ENCODE measurements around the gene EYA4. TPM values are rescaled to one million over a fixed set of nuclear protein-coding genes. Genes with fewer than 3 reads are reported as not detected.

Gene EYA4
- total RNA-seq, 3 donors from 2014 or later = not detected

DNA sequence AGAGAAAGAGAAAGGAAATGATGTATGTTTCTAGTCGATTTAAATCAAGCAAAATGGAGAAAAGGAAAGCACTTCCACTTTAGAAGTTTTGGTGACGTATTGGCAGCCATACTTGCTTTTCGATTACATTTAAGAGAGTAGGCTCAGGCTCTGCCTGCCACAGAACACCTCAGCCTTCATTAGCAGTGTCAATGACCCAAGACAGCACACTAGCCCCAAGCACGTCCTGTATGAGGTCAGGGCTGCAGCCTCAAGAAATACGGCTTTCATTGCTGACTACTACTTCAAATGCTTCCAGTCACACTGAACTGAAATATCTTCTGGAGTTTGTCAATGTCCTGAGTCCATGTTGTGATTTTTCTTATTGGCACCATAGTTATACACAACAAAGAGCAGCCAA lies 285.3 kb downstream of the EYA4 start:
- Mint-ChIP-seq H3K9me3 (peaks cover 5% of the 10 kb centered on the region), H3K36me3 (ENCODE audit: insufficient read depth) (no peaks in the 10 kb centered on the region), H3K4me1 (ENCODE audit: low read depth) (no peaks in the 10 kb centered on the region), H3K4me3 (no peak overlapping the region), H3K27me3 (ENCODE audit: low read depth) (peaks cover 2% of the 10 kb centered on the region)
- ATAC-seq = no peak
- DNase-seq = no peak

DNA sequence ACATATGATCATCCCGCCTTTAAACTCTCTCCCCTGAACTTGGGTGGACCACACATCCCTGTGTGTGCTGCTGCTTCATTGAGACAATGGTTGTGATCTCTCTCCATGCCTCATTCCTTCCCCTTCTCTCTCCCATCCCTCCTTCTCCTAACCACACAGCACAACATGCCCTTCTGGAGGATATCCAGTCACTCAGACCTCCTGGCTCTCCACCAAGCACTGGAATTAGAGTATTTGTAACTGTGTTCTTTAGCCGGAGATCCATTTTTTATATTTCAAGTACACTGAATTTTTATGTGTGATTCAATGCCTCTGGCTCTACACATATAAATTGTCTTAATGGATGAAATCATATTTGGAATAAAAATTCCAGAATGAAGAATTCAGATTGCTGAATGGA lies 287.4 kb downstream of the EYA4 start:
- H3K9me3 Mint-ChIP-seq = no peaks in the 10 kb centered on the region
- H3K4me1 Mint-ChIP-seq (ENCODE audit: low read depth) = no peaks in the 10 kb centered on the region
- H3K36me3 Mint-ChIP-seq (ENCODE audit: insufficient read depth) = no peaks in the 10 kb centered on the region
- peaks cover 2% of the 10 kb centered on the region for H3K27me3 Mint-ChIP-seq (ENCODE audit: low read depth)
- ATAC-seq (no peak), DNase-seq (no peak)
- no peak overlapping the region for H3K4me3 Mint-ChIP-seq

DNA sequence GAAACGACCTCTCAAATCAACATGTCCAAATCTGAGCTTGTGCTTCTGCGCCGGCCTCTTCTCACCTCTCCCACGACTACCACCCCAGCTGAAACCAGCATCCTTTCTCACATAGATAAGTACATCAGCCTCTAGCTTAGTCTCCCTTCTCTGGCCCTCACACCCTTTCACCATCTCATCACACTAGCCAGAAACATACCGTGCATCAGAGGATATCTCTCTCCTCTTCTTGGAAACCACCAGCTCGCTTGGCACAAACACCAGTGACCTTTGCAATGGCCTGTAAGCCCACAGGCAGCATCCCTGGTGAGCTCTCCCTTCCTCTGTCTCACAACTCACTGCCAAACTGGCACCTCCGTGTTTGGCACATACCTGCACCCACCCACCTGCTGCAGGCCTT lies 291.8 kb downstream of the EYA4 start:
- H3K9me3 Mint-ChIP-seq = no peaks in the 10 kb centered on the region
- H3K36me3 Mint-ChIP-seq (ENCODE audit: insufficient read depth) = no peaks in the 10 kb centered on the region
- peaks cover 2% of the 10 kb centered on the region for H3K27me3 Mint-ChIP-seq (ENCODE audit: low read depth)
- no peak for ATAC-seq
- no peaks in the 10 kb centered on the region for H3K4me1 Mint-ChIP-seq (ENCODE audit: low read depth)
- DNase-seq = no peak
- no peak overlapping the region for H3K4me3 Mint-ChIP-seq

DNA sequence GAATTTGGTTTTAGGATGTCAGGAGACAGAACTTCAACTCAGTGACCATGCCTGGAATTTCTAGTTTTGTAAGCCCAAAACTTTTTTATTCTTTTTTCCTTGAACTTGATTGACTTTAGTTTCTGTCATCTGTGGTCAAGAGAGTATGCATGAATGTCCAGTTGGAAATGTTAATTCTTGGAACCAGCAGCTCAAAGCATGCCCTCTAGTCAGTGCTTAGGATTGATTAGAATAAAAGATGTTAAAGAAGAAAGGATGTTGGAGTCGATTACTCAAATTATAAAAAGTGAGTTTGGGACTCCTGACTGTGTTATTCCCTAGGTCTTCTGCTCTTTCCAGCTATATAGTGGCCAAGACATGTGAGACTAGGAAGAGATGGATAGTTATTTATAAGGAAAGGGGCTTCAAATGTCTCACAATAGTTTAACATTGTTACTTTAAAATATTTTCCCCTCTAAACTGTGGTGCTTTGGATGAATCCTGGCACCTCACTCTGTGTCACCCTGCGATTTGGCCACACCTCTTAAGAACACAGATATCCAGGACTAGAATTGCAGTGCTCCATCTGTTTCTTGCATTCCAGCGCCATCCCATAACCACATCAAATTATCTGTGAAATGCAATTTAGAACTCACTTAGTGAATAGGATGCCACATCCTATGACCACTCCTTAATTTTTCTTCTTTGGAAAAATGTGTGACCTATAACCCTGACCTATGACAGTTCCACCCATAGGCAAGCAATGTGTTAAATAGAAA lies 298.5 kb downstream of the EYA4 start:
- H3K27me3 Mint-ChIP-seq (ENCODE audit: low read depth) = peaks cover 7% of the 10 kb centered on the region
- no peaks in the 10 kb centered on the region for H3K9me3 Mint-ChIP-seq
- no peaks in the 10 kb centered on the region for H3K4me1 Mint-ChIP-seq (ENCODE audit: low read depth)
- no peak for ATAC-seq
- DNase-seq = no peak
- no peak overlapping the region for H3K4me3 Mint-ChIP-seq
- no peaks in the 10 kb centered on the region for H3K36me3 Mint-ChIP-seq (ENCODE audit: insufficient read depth)

DNA sequence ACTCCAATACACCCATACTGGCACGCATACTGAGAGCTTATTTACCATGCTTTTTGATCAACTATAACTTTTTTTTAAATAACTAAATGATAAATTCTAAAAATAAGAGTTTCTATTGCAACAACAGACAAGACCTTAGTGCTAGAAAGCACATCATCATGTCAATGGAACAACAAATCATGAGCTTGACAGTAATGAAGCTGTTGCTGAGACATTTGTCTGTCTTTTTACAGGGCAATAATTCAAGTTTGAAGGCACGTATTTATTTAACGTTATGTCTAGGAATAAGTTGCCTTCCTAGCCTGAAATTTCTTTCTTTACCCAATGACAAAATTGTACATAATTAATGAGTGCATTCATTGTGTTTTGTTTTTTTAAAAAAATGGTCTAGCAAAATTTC lies 299.2 kb downstream of the EYA4 start:
- ATAC-seq = no peak
- Mint-ChIP-seq H3K27me3 (ENCODE audit: low read depth) (peaks cover 7% of the 10 kb centered on the region), H3K4me3 (no peak overlapping the region), H3K4me1 (ENCODE audit: low read depth) (no peaks in the 10 kb centered on the region), H3K9me3 (no peaks in the 10 kb centered on the region), H3K36me3 (ENCODE audit: insufficient read depth) (no peaks in the 10 kb centered on the region)
- DNase-seq = no peak

DNA sequence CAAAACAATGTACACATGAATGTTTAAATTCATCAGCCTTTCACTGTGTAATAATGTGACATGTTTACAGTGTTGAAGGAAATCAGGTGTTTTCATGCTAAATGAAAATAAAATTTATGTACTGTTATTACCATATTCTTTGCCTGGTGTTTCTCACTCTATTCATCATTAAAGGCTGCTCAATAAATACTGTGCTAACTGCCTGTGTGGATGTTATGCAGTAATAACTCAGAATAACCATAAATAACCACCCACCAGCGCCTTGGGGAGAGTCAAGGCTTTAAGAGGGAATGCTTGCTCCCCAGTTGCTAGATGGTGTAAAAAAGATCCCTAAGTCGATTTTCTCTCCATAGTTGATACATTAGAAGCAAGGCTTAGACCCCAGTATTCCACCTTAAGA lies 299.9 kb downstream of the EYA4 start:
- no peak for DNase-seq
- Mint-ChIP-seq H3K27me3 (ENCODE audit: low read depth) (peaks cover 7% of the 10 kb centered on the region), H3K9me3 (no peaks in the 10 kb centered on the region), H3K36me3 (ENCODE audit: insufficient read depth) (no peaks in the 10 kb centered on the region), H3K4me3 (no peak overlapping the region), H3K4me1 (ENCODE audit: low read depth) (no peaks in the 10 kb centered on the region)
- no peak for ATAC-seq

DNA sequence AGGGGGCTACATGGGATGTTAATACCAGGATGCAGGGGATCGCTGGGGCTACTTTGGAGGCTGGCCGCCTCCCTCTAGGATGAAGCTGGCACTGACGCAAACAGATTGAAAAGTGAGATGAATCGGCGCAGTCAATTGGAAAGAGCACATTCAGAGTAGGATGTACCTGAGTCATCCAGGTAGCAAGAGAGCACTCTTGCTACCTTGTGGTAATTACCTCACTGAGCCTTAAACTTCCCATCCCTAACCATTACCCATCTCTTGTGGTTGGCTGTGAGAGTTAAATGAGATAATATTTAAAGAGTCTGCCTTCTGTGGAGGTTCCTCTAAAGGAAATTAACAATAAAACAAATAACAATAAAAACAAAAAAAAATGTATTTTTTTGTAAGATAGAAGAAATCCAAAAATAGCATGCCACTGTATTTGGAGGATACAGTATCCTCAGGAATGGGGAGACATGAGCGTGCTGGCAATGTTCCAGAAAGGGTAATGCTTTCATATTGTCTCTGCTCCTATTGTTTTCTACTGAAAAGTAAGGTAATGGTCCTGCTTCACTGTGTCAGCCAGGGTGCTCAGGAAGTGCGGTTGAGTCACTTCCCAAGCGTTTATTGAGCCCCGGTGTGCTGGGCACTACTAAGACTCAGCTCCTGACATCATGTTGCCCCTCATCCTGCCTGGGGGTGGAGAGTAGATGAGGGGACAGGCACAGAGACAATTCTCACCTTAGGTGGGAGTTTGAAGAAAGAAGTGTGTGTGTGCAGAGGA lies 301.1 kb downstream of the EYA4 start:
- no peaks in the 10 kb centered on the region for H3K9me3 Mint-ChIP-seq
- peak in 1 of 2 donors; percentile 38 for ATAC-seq
- DNase-seq = no peak
- no peak overlapping the region for H3K4me3 Mint-ChIP-seq
- peaks cover 7% of the 10 kb centered on the region for H3K27me3 Mint-ChIP-seq (ENCODE audit: low read depth)
- no peaks in the 10 kb centered on the region for H3K36me3 Mint-ChIP-seq (ENCODE audit: insufficient read depth)
- no peaks in the 10 kb centered on the region for H3K4me1 Mint-ChIP-seq (ENCODE audit: low read depth)

DNA sequence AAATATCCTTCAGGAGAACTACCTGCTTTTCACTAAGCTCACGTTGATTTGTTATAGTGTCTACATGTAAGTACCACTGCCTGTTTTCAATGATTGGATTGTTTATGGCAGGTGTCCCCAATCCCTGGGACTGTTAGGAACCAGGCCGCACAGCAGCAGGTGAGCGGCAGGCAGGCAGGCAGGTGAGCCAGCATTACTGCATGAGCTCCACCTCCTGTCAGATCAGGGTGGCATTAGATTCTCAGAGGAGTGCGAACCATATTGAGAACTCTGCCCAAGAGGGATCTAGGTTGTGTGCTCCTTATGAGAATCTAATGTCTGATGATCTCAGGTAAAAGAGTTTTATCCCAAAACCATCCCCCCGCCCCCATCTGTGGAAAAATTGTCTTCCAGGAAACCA lies 303.3 kb downstream of the EYA4 start:
- Mint-ChIP-seq H3K4me1 (ENCODE audit: low read depth) (no peaks in the 10 kb centered on the region), H3K9me3 (no peaks in the 10 kb centered on the region), H3K36me3 (ENCODE audit: insufficient read depth) (no peaks in the 10 kb centered on the region), H3K4me3 (no peak overlapping the region), H3K27me3 (ENCODE audit: low read depth) (peaks cover 7% of the 10 kb centered on the region)
- ATAC-seq (no peak), DNase-seq (no peak)

DNA sequence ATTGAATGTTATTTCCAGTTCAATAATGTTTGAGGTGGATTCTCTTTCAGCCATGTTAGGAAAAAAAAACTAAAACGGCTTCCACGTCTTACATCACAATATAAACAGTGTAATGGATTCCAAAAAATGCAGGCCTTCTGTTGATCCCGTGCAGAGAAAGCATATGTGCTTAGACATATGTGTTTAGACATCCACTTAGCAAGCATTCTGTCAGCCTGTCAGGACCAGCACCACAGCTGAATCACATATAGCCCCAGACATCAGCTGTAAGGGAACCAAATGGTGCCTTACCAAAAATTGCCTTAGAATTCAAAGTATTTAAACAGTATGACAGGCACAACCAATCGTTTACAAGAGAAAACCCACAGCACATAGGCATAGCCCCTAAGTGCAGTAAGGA lies 304.9 kb downstream of the EYA4 start:
- H3K4me3 Mint-ChIP-seq = no peak overlapping the region
- H3K36me3 Mint-ChIP-seq (ENCODE audit: insufficient read depth) = no peaks in the 10 kb centered on the region
- peaks cover 7% of the 10 kb centered on the region for H3K27me3 Mint-ChIP-seq (ENCODE audit: low read depth)
- no peak for ATAC-seq
- H3K9me3 Mint-ChIP-seq = no peaks in the 10 kb centered on the region
- H3K4me1 Mint-ChIP-seq (ENCODE audit: low read depth) = no peaks in the 10 kb centered on the region
- no peak for DNase-seq

DNA sequence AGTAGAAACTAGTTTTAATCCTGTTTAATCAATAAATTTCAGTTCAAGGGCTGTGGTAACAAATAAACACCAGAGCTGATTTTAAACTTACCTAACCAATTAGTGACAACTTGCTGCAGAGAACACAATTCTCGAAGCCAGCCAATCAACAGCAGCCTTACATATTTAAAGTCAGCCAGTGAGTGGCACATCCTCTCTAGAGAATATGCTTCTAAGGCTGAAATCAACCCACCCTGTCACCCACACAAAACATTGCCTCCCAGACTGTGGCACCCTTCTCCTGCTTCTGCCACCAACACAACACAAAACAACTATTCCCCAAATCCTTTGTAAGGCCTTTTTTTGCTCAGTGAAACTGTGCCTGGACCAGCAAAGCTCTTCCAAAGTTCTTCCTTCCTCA lies 306.0 kb downstream of the EYA4 start:
- Mint-ChIP-seq H3K4me1 (ENCODE audit: low read depth) (no peaks in the 10 kb centered on the region), H3K27me3 (ENCODE audit: low read depth) (peaks cover 4% of the 10 kb centered on the region), H3K4me3 (no peak overlapping the region), H3K36me3 (ENCODE audit: insufficient read depth) (no peaks in the 10 kb centered on the region), H3K9me3 (no peaks in the 10 kb centered on the region)
- DNase-seq (no peak), ATAC-seq (no peak)

DNA sequence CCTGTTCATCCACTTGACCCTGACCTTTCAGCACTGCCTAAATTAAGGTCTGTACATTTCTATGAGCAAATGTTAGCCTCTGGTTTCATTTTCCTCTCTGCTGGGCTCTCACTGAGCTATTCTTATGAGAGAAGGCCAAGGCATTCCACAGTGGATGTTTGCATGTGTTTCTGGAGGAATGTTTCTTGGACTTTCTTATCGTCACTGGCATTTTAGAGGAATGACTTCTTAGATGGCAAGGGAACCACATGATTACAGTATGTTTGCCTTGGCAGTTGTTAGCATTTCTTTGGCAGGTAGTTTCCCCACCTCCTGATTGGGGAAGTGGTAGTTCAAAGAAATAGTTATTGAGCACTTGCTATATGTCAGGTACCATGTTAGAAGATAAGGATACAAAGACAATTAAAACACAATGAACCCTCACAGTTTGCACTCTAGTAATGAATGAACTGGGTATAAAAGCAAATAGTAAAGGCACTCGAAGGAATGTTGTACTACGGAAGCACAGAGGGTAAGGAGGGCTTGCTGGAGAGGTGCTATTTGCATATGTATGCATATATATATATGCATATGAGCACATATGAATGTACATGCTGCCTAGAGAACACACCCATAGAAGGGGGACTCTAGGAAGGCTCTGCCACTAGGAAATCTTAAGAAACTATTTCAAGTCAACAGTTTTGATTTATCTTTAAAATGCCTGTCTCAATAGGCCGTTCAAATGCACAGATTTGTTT lies 307.4 kb downstream of the EYA4 start:
- DNase-seq (no peak), ATAC-seq (no peak)
- no peak overlapping the region for H3K4me3 Mint-ChIP-seq
- no peaks in the 10 kb centered on the region for H3K9me3 Mint-ChIP-seq
- no peaks in the 10 kb centered on the region for H3K36me3 Mint-ChIP-seq (ENCODE audit: insufficient read depth)
- no peaks in the 10 kb centered on the region for H3K27me3 Mint-ChIP-seq (ENCODE audit: low read depth)
- no peaks in the 10 kb centered on the region for H3K4me1 Mint-ChIP-seq (ENCODE audit: low read depth)

DNA sequence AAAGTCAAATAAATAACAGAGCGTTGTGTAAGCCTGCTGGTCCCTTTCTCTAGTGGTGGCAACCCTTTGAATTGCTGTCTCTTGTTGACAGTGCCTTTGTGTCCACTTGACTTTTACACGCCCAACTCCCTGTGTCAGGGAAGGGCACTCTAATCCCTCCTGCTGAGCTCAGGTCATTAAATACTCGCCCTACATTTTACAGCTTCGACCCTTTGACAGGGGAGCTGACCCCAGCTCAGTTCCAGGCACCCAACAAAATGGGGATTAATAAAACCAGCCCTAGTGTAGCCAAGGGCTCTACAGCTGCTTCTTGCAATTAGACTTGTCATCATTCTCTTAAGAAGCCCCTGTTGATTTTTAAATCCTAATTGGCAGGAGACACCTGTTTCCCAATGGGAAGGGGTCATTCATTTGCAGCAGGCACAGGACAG lies 308.2 kb downstream of the EYA4 start:
- Mint-ChIP-seq H3K4me1 (ENCODE audit: low read depth) (no peaks in the 10 kb centered on the region), H3K4me3 (no peak overlapping the region), H3K36me3 (ENCODE audit: insufficient read depth) (no peaks in the 10 kb centered on the region), H3K27me3 (ENCODE audit: low read depth) (peaks cover 2% of the 10 kb centered on the region), H3K9me3 (no peaks in the 10 kb centered on the region)
- ATAC-seq (no peak), DNase-seq (no peak)

DNA sequence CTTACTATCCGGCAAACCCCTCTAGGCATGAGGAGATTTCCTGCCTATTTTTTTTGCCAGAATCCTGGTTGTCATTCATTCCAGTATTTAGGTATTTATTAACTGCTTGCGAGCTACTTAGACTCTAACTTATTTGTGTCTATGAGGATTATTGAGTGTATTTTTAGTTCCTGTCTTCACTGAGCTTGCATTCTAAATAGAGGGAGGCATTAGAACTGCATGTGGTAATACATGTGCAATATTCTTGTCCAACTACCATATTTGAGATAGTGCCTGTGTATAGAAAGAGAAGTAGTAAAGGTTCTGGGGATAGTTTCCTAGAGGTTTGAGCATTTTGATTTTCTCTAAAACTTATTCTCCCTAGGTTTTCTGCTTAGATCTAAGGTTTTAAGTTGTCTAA lies 308.9 kb downstream of the EYA4 start:
- Mint-ChIP-seq H3K4me3 (no peak overlapping the region), H3K9me3 (no peaks in the 10 kb centered on the region), H3K36me3 (ENCODE audit: insufficient read depth) (no peaks in the 10 kb centered on the region), H3K4me1 (ENCODE audit: low read depth) (no peaks in the 10 kb centered on the region), H3K27me3 (ENCODE audit: low read depth) (peaks cover 2% of the 10 kb centered on the region)
- no peak for DNase-seq
- ATAC-seq = no peak

DNA sequence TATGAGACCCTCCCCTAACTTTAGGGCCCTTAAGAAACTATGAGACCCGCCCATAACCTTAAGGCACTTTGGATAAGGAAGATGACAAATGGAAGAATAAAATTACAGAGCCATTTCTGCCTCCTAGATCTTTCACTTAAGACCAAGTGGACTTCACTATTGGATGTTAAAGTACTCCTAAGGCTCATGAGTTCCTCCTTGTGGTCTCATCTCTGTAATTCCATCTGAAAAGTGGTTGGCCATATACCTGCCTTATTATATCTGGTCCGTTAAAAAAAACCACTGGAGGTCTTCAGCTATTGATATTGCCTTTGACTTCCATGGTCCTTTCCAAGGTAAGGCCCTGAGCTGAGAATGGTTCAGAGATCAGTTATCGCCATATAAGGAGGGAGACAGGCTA lies 310.3 kb downstream of the EYA4 start:
- no peak overlapping the region for H3K4me3 Mint-ChIP-seq
- no peaks in the 10 kb centered on the region for H3K4me1 Mint-ChIP-seq (ENCODE audit: low read depth)
- H3K9me3 Mint-ChIP-seq = no peaks in the 10 kb centered on the region
- peaks cover 2% of the 10 kb centered on the region for H3K27me3 Mint-ChIP-seq (ENCODE audit: low read depth)
- DNase-seq (no peak), ATAC-seq (no peak)
- H3K36me3 Mint-ChIP-seq (ENCODE audit: insufficient read depth) = no peaks in the 10 kb centered on the region
